HG03520 (cell line): Measurements from ENCODE around the gene A3GALT2.
"Not testable (repeated sequence)": the region's sequence is repeated elsewhere in the genome, so short reads cannot be mapped to it uniquely, and the experiment has no call there.

Source experiments
- ATAC-seq: cut with Tn5 transposase; IDR thresholded peaks from one replicate; pipeline ENCODE4 v1.9.1; 2021; ENCODE audit warnings: mild to moderate bottlenecking, moderate library complexity; ENCODE audit not compliant: unreplicated experiment

A3GALT2 gene

GRCh38 chr1:33294071-33295010 lies 26.6 kb downstream of the A3GALT2 start:
- ATAC-seq, result no peak

- no peak for ATAC-seq
Observed at GRCh38 chr1:33292726-33293340, 28.1 kb downstream of the A3GALT2 start.

- ATAC-seq, result not testable (repeated sequence)
Observed at GRCh38 chr1:33290615-33291014, 30.3 kb downstream of the A3GALT2 start.

GRCh38 chr1:33289858-33290154 lies 31.1 kb downstream of the A3GALT2 start:
- no peak for ATAC-seq

- no peak for ATAC-seq
Observed at GRCh38 chr1:33288976-33289857, 31.7 kb downstream of the A3GALT2 start.

GRCh38 chr1:33287317-33287716 lies 33.6 kb downstream of the A3GALT2 start:
- ATAC-seq, result no peak

GRCh38 chr1:33286451-33287185 lies 34.3 kb downstream of the A3GALT2 start:
- no peak for ATAC-seq

GRCh38 chr1:33284049-33284448 lies 36.8 kb downstream of the A3GALT2 start:
- ATAC-seq, result no peak

GRCh38 chr1:33282791-33283190 lies 38.1 kb downstream of the A3GALT2 start:
- ATAC-seq, result no peak

GRCh38 chr1:33281554-33282303 lies 39.2 kb downstream of the A3GALT2 start:
- ATAC-seq, result no peak

- ATAC-seq, result no peak
Observed at GRCh38 chr1:33280091-33280661, 40.7 kb downstream of the A3GALT2 start.

- ATAC-seq, result no peak
Observed at GRCh38 chr1:33277488-33278084, 43.3 kb downstream of the A3GALT2 start.

GRCh38 chr1:33276573-33277298 lies 44.2 kb downstream of the A3GALT2 start:
- ATAC-seq, result no peak

GRCh38 chr1:33275706-33276572 lies 45.0 kb downstream of the A3GALT2 start:
- no peak for ATAC-seq

GRCh38 chr1:33275195-33275594 lies 45.7 kb downstream of the A3GALT2 start:
- no peak for ATAC-seq

- ATAC-seq, result no peak
Observed at GRCh38 chr1:33274446-33274845, 46.5 kb downstream of the A3GALT2 start.

- ATAC-seq, result no peak
Observed at GRCh38 chr1:33273961-33274371, 46.9 kb downstream of the A3GALT2 start.

GRCh38 chr1:33273406-33273805 lies 47.5 kb downstream of the A3GALT2 start:
- ATAC-seq, result no peak
